ENCODE data around the gene GDA. TPM values are rescaled to one million over a fixed set of nuclear protein-coding genes. Genes with fewer than 3 reads are reported as not detected.

GDA gene
- total and polyA plus RNA-seq, 2 of the 8 experiments (the other 6 are each of a cell fraction or from before 2014, with no cell fraction given) = 0.35 to 3.0 TPM

DNA sequence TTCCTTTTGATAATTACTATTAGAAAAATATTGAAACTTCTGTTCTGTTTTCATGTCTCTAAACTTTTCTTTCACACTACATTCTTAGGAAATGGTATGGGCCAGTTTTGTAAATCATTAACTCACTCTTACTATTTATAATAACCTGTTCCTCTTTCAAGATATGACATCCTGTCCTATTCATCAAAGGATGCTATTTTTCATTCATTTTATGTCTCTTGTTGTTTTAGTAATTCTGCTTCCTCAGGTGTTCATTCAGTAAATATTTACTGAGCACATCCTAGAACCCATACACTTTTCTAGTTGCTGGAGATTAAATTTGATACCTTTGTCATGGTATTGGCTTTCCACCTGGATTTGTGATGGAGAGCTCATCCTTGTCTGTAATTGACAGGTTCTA lies 58.0 kb downstream of the GDA start:
- Histone ChIP-seq H3K79me2 (ENCODE audit: control insufficient read depth in 1 of 2, insufficient read depth in 2 of 2, low read length in 2 of 2) (no peaks in the 10 kb centered on the region), H4K8ac (ENCODE audit: extremely low read depth, insufficient read depth, low read length) (no peak overlapping the region), H2BK5ac (ENCODE audit: low read depth, low read length) (no peak overlapping the region), H3K18ac (ENCODE audit: extremely low read depth, low read length) (no peak overlapping the region), H3K9ac (replicated peaks in 1 of 4; ENCODE audit: extremely low read depth in 1 of 4, low read depth in 3 of 4, low read length in 3 of 4) (no peak overlapping the region), H3K27ac (ENCODE audit: low read depth, low read length) (no peak overlapping the region), H4K20me1 (replicated peaks in 1 of 2; ENCODE audit: control insufficient read depth in 1 of 2, insufficient read depth in 2 of 2, low read length in 2 of 2) (no peaks in the 10 kb centered on the region), H3K23me2 (ENCODE audit: low read depth, low read length) (no peaks in the 10 kb centered on the region), H3K27me3 (replicated peaks in 1 of 4; ENCODE audit: control insufficient read depth in 3 of 4, extremely low read depth in 1 of 4, insufficient read depth in 3 of 4, low read length in 3 of 4) (no peaks in the 10 kb centered on the region), H3K4me2 (ENCODE audit: insufficient read depth in 1 of 2, low read depth in 2 of 2, low read length in 2 of 2) (no peak overlapping the region), H3K4me3 (ENCODE audit: extremely low read depth in 1 of 4, insufficient read depth in 2 of 4, low read depth in 3 of 4, low read length in 4 of 4) (no peak overlapping the region), H3K9me3 (ENCODE audit: insufficient read depth in 2 of 2, low read depth in 1 of 2, low read length in 1 of 2) (no peaks in the 10 kb centered on the region), H3K14ac (ENCODE audit: insufficient read length) (no peak overlapping the region), H2AFZ (ENCODE audit: low read length) (no peak overlapping the region), H3K4ac (replicated peaks; ENCODE audit: insufficient read length, low read depth, low read length) (no peak overlapping the region), H2BK12ac (ENCODE audit: low read depth, low read length) (no peak overlapping the region), H2BK120ac (replicated peaks; ENCODE audit: low read depth, low read length) (no peak overlapping the region), H3K4me1 (replicated peaks in 1 of 4; ENCODE audit: control insufficient read depth in 3 of 4, insufficient read depth in 4 of 4, low read length in 3 of 4) (no peaks in the 10 kb centered on the region), H2BK20ac (ENCODE audit: low read length) (no peak overlapping the region), H4K91ac (replicated peaks; ENCODE audit: insufficient read length, low read length) (no peak overlapping the region), H3K36me3 (ENCODE audit: control insufficient read depth in 2 of 4, insufficient read depth in 4 of 4, low read length in 3 of 4) (no peaks in the 10 kb centered on the region), H3K79me1 (ENCODE audit: low read depth, low read length) (no peaks in the 10 kb centered on the region), H4K5ac (ENCODE audit: insufficient read length, low read depth, low read length) (no peak overlapping the region), H2AK5ac (ENCODE audit: low read depth, low read length) (no peak overlapping the region), H3K23ac (ENCODE audit: insufficient read length) (no peak overlapping the region), H2BK15ac (ENCODE audit: low read length) (no peak overlapping the region), H3K56ac (replicated peaks; ENCODE audit: insufficient read length, low read depth, low read length) (no peak overlapping the region)
- CTCF ChIA-PET (ENCODE audit: partially characterized antibody) = interaction anchor here (0.6 to 1.2 kb wide), 3 partner anchors 11 to 181 kb away, joined by 3 to 4 read pairs (median 3); no protein-coding TSS in a partner anchor
- POLR2A ChIA-PET (ENCODE audit: partially characterized antibody) = no interaction called here
- DNase-seq (ENCODE audit: low read depth in 1 of 2, low spot score in 2 of 2) = no peak
- FAIRE-seq = no peak
- no peak for TF ChIP-seq TAF7 (optimal IDR thresholded peaks at IDR 0.05; ENCODE audit: borderline replicate concordance, low read depth, low read length)
